BE2C (cell line): ENCODE measurements around the gene NCBP2L.

Experiments used
- DNase-seq: peaks from one replicate; pipeline ENCODE4 v3.0.0-alpha.2; 2020
- H3K27me3 ChIP-seq: fragments of 250-450 bp; sonication (Bioruptor Pico); 2 replicates; pipeline ENCODE4 v1.5.1; 2020; ENCODE audit warnings: mild to moderate bottlenecking
- H3K36me3 ChIP-seq: fragments of 250-450 bp; sonication (Bioruptor Pico); 2 replicates; pipeline ENCODE4 v1.5.1; 2020; ENCODE audit warnings: mild to moderate bottlenecking
- H3K4me1 ChIP-seq: fragments of 250-450 bp; sonication (Bioruptor Pico); 2 replicates; pipeline ENCODE4 v1.5.1; 2020
- H3K4me3 ChIP-seq: 2 replicates; pipeline ENCODE4 v1.5.1; 2011; ENCODE audit warnings: low read depth, low read length
- H3K9me3 ChIP-seq: fragments of 250-450 bp; sonication (Bioruptor Pico); 2 replicates; pipeline ENCODE4 v1.5.1; 2020
- CTCF ChIP-seq: IDR thresholded peaks from 2 replicates; pipeline ENCODE4 v1.5.1; 2012; ENCODE audit warnings: mild to moderate bottlenecking, low read depth, low read length

Gene NCBP2L

GRCh38 chrX:107731831-107732502 lies 45.6 kb upstream of the NCBP2L start:
- peak; percentile 78 for DNase-seq
- TF ChIP-seq CTCF: no peak
- H3K4me3 ChIP-seq: no peak overlapping the region
- no peaks in the 10 kb centered on the region for H3K27me3 ChIP-seq
- no peaks in the 10 kb centered on the region for H3K9me3 ChIP-seq
- no peaks in the 10 kb centered on the region for H3K36me3 ChIP-seq
- H3K4me1 ChIP-seq: 0 out of 2 replicates have a peak, but pooled peaks cover 6% of the 10 kb centered on the region

- no peak for DNase-seq
- H3K4me1 ChIP-seq: 0 out of 2 replicates have a peak, but pooled peaks cover 6% of the 10 kb centered on the region
- H3K4me3 ChIP-seq: no peak overlapping the region
- H3K9me3 ChIP-seq: no peaks in the 10 kb centered on the region
- no peaks in the 10 kb centered on the region for H3K36me3 ChIP-seq
- no peak for TF ChIP-seq CTCF
- H3K27me3 ChIP-seq: no peaks in the 10 kb centered on the region
Measured at GRCh38 chrX:107733686-107734085, 43.8 kb upstream of the NCBP2L start.

- Histone ChIP-seq H3K4me1 (0 out of 2 replicates have a peak, but pooled peaks cover 6% of the 10 kb centered on the region), H3K27me3 (no peaks in the 10 kb centered on the region), H3K9me3 (no peaks in the 10 kb centered on the region), H3K36me3 (no peaks in the 10 kb centered on the region), H3K4me3 (no peak overlapping the region)
- DNase-seq: no peak
- no peak for TF ChIP-seq CTCF
Measured at GRCh38 chrX:107734646-107735045, 42.9 kb upstream of the NCBP2L start.

- H3K27me3 ChIP-seq: no peaks in the 10 kb centered on the region
- no peak for TF ChIP-seq CTCF
- H3K36me3 ChIP-seq: no peaks in the 10 kb centered on the region
- H3K9me3 ChIP-seq: no peaks in the 10 kb centered on the region
- H3K4me1 ChIP-seq: peaks cover 5% of the 10 kb centered on the region
- H3K4me3 ChIP-seq: no peak overlapping the region
- no peak for DNase-seq
Measured at GRCh38 chrX:107736781-107737531, 40.6 kb upstream of the NCBP2L start.

GRCh38 chrX:107738272-107738671 lies 39.3 kb upstream of the NCBP2L start:
- H3K4me1 ChIP-seq: peaks cover 3% of the 10 kb centered on the region
- no peaks in the 10 kb centered on the region for H3K9me3 ChIP-seq
- TF ChIP-seq CTCF: no peak
- H3K4me3 ChIP-seq: no peak overlapping the region
- no peak for DNase-seq
- H3K27me3 ChIP-seq: no peaks in the 10 kb centered on the region
- H3K36me3 ChIP-seq: no peaks in the 10 kb centered on the region

GRCh38 chrX:107738768-107739167 lies 38.8 kb upstream of the NCBP2L start:
- no peak for DNase-seq
- no peak for TF ChIP-seq CTCF
- no peak overlapping the region for H3K4me3 ChIP-seq
- no peaks in the 10 kb centered on the region for H3K27me3 ChIP-seq
- no peaks in the 10 kb centered on the region for H3K9me3 ChIP-seq
- H3K4me1 ChIP-seq: peaks cover 3% of the 10 kb centered on the region
- no peaks in the 10 kb centered on the region for H3K36me3 ChIP-seq
